K562 (cell line): ENCODE data around the gene SPATA2. TPM values are rescaled to one million over a fixed set of nuclear protein-coding genes. Genes with fewer than 3 reads are reported as not detected.

Experiments used
- AFF1 ChIP-seq, 2 experiments: fragments of 450-650 bp; IDR thresholded peaks; 2 replicates each; pipeline ENCODE4 v1.6.1; 2018; ENCODE audit warnings: mild to moderate bottlenecking in 2 of 2, low read depth in 1 of 2; ENCODE audit not compliant: partially characterized antibody in 2 of 2
- ARID3B ChIP-seq: fragments of 250-450 bp; sonication (Bioruptor Pico); IDR thresholded peaks from 2 replicates; pipeline ENCODE4 v1.4.0; 2020; ENCODE audit warnings: borderline replicate concordance
- CBX8 ChIP-seq: fragments of 200-600 bp; sonication (generic); IDR thresholded peaks from 2 replicates; pipeline ENCODE4 v1.6.1; 2012; ENCODE audit warnings: borderline replicate concordance, mixed run types, low read depth, mild to moderate bottlenecking, moderate library complexity, mixed read lengths, low read length, control low read depth, inconsistent platforms; ENCODE audit not compliant: poor library complexity, severe bottlenecking; ENCODE audit errors: extremely low read depth
- E2F8 ChIP-seq: fragments of 450-650 bp; IDR thresholded peaks from 2 replicates; pipeline ENCODE4 v1.7.1; 2018; ENCODE audit warnings: mild to moderate bottlenecking, low read depth; ENCODE audit not compliant: partially characterized antibody
- FOXK2 ChIP-seq, 2 experiments: fragments of 450-650 bp; IDR thresholded peaks in 1 of 2; conservative IDR thresholded peaks in 1 of 2; 2 replicates each; pipeline ENCODE4 v1.6.1; 2016; ENCODE audit warnings: low read depth in 2 of 2, mild to moderate bottlenecking in 1 of 2
- GTF2E2 ChIP-seq: fragments of 200-800 bp; sonication (Bioruptor generic); IDR thresholded peaks from 2 replicates; pipeline ENCODE4 v1.6.1; 2016; ENCODE audit warnings: missing genetic modification characterization, missing compliant biosample characterization
- NCOA6 ChIP-seq: fragments of 450-650 bp; IDR thresholded peaks from 2 replicates; pipeline ENCODE4 v1.6.1; 2017; ENCODE audit warnings: mild to moderate bottlenecking
- NR0B1 ChIP-seq: fragments of 450-650 bp; IDR thresholded peaks from one replicate; pipeline ENCODE4 v1.6.1; 2018; ENCODE audit warnings: mild to moderate bottlenecking, moderate library complexity; ENCODE audit not compliant: partially characterized antibody
- PREB ChIP-seq: sonication (generic); formaldehyde crosslinking; IDR thresholded peaks from 2 replicates; pipeline ENCODE4 v1.8.1; 2023; ENCODE audit warnings: mild to moderate bottlenecking, missing genetic modification reagents
- SMAD2 ChIP-seq: fragments of 150-350 bp; IDR thresholded peaks from 2 replicates; pipeline ENCODE4 v1.6.1; 2014; ENCODE audit warnings: low read depth, mild to moderate bottlenecking, low read length
- SRSF1 ChIP-seq: fragments of 200-400 bp; formaldehyde crosslinking; IDR thresholded peaks from 2 replicates; pipeline ENCODE4 v1.6.1; 2017; ENCODE audit warnings: mild to moderate bottlenecking, low read depth, low read length, moderate library complexity
- ZKSCAN3 ChIP-seq: fragments of 250-450 bp; sonication (Bioruptor Pico); IDR thresholded peaks from 2 replicates; pipeline ENCODE4 v1.4.0; 2020
- ZNF3 ChIP-seq: fragments of 250-450 bp; sonication (Bioruptor Pico); IDR thresholded peaks from 2 replicates; pipeline ENCODE4 v1.5.0; 2021; ENCODE audit warnings: mild to moderate bottlenecking, moderate library complexity
- ZNF444 ChIP-seq: fragments of 250-450 bp; sonication (Bioruptor Pico); IDR thresholded peaks from 2 replicates; pipeline ENCODE4 v1.4.0; 2020; ENCODE audit warnings: mild to moderate bottlenecking, moderate library complexity
- polyA plus RNA-seq, 8 experiments: library from polyadenylated mRNA; depleted of rRNA in 4 of 8; stranded (reverse) in 5 of 8; unstranded in 3 of 8; fragments of >200 nt; fragmentation: Nextera tagmentation in 2 of 8; fragmentation: Illumina TruSeq in 1 of 8; extraction: Ambion mirVana in 2 of 8; extraction: Trizol in 1 of 8; gene quantifications; 2 replicates each; pipeline versions ENCODE4 v1.2.1 to v1.2.3, GENCODE V29; 2011 to 2014; ENCODE audit warnings: inconsistent platforms in 1 of 8, missing spikeins in 1 of 8
- total RNA-seq, 7 experiments: library from RNA; depleted of rRNA in 6 of 7; stranded (reverse); fragments of >200 nt in 6 of 7; fragmentation: Illumina TruSeq in 2 of 7; extraction: Trizol in 2 of 7; gene quantifications; 2 replicates each; pipeline versions ENCODE4 v1.2.1 to v1.2.3, GENCODE V29; 2011 to 2021; ENCODE audit warnings: low replicate concordance in 1 of 7

The SPATA2 gene
- total and polyA plus RNA-seq, 9 of the 15 experiments (the other 6 are each of a cell fraction or from before 2014, with no cell fraction given), result 0.46 to 8.2 (median 2.7) TPM

GRCh38 chr20:49916146-49917002 is 1.0 kb upstream of the SPATA2 start (continued):
- no peak for TF ChIP-seq ZNF3 (CRISPR knock-in tag)
- no peak for TF ChIP-seq ARID3B (CRISPR knock-in tag)
- TF ChIP-seq AFF1 (IDR thresholded peaks at IDR 0.05; ENCODE audit: low read depth in 1 of 2, partially characterized antibody in 2 of 2), result no peak
- no peak for TF ChIP-seq NR0B1
- TF ChIP-seq PREB (CRISPR knock-in tag), result no peak
- TF ChIP-seq CBX8, result no peak
- TF ChIP-seq GTF2E2, result peak; percentile 34; the same call in 1 of the 2 replicates
- no peak for TF ChIP-seq NCOA6
- TF ChIP-seq SMAD2, result no peak
- no peak for TF ChIP-seq ZKSCAN3
- no peak for TF ChIP-seq ZNF444 (CRISPR knock-in tag)
- peak in 1 of 2 experiments; percentile 78; a peak in 2 of 4 replicates for TF ChIP-seq FOXK2 (conservative IDR thresholded peaks at IDR 0.05 in 1 of 2, IDR thresholded peaks at IDR 0.05 in 1 of 2; ENCODE audit: low read depth in 2 of 2)
- no peak for TF ChIP-seq SRSF1
- no peak for TF ChIP-seq E2F8
